BJ (cell line): Measurements from ENCODE around the gene SMIM13. TPM values are rescaled to one million over a fixed set of nuclear protein-coding genes. Genes with fewer than 3 reads are reported as not detected.

Experiments
- CTCF ChIA-PET: fragments of 350-600 bp; formaldehyde crosslinking; extraction: SDS; loops from one replicate; lab custom pipeline; 2021; ENCODE audit warnings: antibody characterized with exemption, inconsistent platforms; lab: Yijun Ruan, JAX
- POLR2A ChIA-PET: fragments of 300-600 bp; sonication (Branson Sonifier 250); formaldehyde crosslinking; extraction: SDS; loops from one replicate; lab custom pipeline; 2021; ENCODE audit warnings: antibody characterized with exemption; lab: Charles Lee
- DNase-seq: peaks from one replicate; pipeline ENCODE4 v3.0.0-alpha.2; 2011; ENCODE audit warnings: low read depth
- H3K27me3 ChIP-seq: 2 replicates; pipeline ENCODE4 v1.6.0; 2011; ENCODE audit warnings: low read length; ENCODE audit not compliant: control insufficient read depth, insufficient read depth
- H3K36me3 ChIP-seq: 2 replicates; pipeline ENCODE4 v1.5.1; 2011; ENCODE audit warnings: low read length; ENCODE audit not compliant: control insufficient read depth, insufficient read depth
- H3K4me3 ChIP-seq: 2 replicates; pipeline ENCODE4 v1.5.1; 2011; ENCODE audit warnings: low read depth, mild to moderate bottlenecking, control low read depth, low read length
- polyA plus RNA-seq: library from polyadenylated mRNA; depleted of rRNA; stranded (reverse); fragments of >200 nt; gene quantifications from 2 replicates; pipeline ENCODE4 v1.2.3, GENCODE V29; 2011
- TF ChIP-seq, protein P1 (sequence below): IDR thresholded peaks from 2 replicates; pipeline ENCODE4 v1.5.1; 2011; ENCODE audit warnings: low read depth, mild to moderate bottlenecking, control low read depth, inconsistent platforms, low read length, moderate library complexity; ENCODE audit not compliant: insufficient read depth

Gene SMIM13
- polyA plus RNA-seq, 1 experiment, result 3.0 TPM

DNA sequence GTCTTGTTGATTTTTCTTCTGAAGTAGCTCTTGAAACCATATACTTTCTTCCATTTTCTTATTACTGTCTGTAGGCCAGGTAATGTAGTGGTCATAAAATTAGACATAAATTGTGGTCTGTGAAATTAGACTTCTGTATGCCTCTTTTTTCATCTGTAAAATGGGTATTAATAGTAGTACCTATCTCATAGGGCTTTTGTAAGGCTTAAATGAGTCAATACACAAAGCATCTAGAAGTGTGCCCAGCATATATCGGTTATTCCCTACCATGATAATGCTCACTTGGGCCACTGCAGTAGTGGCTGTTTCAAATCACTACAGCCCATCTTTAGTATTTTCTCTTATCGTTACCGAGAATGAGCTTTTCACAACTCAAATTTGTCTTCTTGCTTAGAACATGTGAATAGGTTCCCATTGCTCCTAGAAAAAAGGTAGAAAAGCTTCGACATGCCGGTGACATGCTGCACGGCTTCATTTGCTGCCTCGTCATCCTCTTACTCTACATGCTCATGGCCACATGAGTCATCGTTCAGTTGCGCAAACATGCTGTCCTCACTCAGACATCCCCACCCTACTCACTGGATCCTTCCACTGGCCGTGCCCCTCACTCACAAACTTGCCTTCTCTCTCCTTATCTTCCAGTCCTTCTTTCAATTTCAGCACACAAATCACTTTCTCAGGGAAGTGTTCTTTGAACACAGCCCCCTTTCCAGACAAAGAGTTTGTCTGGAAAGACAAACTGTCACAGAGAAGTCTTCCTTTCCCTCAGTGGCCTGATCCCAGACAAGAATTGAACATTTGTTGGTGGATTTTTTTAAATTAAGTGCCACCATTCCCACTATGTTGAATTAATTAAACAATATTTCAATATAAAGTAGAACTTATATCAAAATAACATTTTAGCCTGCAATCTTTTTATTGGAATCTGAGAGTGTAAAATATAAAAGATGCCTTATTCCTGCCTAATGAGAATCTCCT, 50.0 kb downstream of the SMIM13 start:
- H3K4me3 ChIP-seq, result no peak overlapping the region
- POLR2A ChIA-PET, result no interaction called here
- CTCF ChIA-PET, result interaction anchor here (0.7 to 3.9 kb wide), 14 partner anchors 12 to 358 kb away, joined by 3 to 45 read pairs (median 4); no protein-coding TSS in a partner anchor
- TF ChIP-seq, protein P1, sequence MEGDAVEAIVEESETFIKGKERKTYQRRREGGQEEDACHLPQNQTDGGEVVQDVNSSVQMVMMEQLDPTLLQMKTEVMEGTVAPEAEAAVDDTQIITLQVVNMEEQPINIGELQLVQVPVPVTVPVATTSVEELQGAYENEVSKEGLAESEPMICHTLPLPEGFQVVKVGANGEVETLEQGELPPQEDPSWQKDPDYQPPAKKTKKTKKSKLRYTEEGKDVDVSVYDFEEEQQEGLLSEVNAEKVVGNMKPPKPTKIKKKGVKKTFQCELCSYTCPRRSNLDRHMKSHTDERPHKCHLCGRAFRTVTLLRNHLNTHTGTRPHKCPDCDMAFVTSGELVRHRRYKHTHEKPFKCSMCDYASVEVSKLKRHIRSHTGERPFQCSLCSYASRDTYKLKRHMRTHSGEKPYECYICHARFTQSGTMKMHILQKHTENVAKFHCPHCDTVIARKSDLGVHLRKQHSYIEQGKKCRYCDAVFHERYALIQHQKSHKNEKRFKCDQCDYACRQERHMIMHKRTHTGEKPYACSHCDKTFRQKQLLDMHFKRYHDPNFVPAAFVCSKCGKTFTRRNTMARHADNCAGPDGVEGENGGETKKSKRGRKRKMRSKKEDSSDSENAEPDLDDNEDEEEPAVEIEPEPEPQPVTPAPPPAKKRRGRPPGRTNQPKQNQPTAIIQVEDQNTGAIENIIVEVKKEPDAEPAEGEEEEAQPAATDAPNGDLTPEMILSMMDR, result no peak
- no peaks in the 10 kb centered on the region for H3K36me3 ChIP-seq
- H3K27me3 ChIP-seq, result no peaks in the 10 kb centered on the region
- peak; percentile 43 for DNase-seq

DNA sequence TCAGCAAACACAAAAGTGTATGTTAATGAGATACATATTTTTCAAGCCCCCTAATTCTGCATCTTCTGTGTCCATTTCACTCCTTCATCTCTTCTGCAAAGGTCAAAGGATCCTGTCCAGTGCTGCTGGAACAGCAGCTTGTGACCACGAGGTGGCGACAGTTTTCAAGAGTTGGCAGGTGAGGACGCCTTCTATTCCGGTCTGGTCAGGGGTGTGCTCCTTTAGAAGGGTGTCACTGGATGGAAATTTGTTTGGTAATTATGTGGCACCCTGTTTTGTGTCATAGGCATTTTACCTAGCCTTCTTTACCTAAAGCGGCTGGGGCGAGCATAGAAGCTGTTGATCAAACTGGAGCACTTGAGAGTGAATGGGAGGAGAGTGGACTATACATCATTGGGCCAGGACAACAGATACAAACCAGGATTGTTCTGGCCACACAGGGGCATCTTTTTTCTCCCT, 50.8 kb downstream of the SMIM13 start:
- ChIA-PET POLR2A (no interaction called here), CTCF (interaction anchor here (0.7 to 3.9 kb wide), 13 partner anchors 8 to 354 kb away, joined by 3 to 45 read pairs (median 4); no protein-coding TSS in a partner anchor)
- H3K4me3 ChIP-seq, result no peak overlapping the region
- TF ChIP-seq, protein P1, result peak; percentile 88
- no peak for DNase-seq
- no peaks in the 10 kb centered on the region for H3K27me3 ChIP-seq
- no peaks in the 10 kb centered on the region for H3K36me3 ChIP-seq

DNA sequence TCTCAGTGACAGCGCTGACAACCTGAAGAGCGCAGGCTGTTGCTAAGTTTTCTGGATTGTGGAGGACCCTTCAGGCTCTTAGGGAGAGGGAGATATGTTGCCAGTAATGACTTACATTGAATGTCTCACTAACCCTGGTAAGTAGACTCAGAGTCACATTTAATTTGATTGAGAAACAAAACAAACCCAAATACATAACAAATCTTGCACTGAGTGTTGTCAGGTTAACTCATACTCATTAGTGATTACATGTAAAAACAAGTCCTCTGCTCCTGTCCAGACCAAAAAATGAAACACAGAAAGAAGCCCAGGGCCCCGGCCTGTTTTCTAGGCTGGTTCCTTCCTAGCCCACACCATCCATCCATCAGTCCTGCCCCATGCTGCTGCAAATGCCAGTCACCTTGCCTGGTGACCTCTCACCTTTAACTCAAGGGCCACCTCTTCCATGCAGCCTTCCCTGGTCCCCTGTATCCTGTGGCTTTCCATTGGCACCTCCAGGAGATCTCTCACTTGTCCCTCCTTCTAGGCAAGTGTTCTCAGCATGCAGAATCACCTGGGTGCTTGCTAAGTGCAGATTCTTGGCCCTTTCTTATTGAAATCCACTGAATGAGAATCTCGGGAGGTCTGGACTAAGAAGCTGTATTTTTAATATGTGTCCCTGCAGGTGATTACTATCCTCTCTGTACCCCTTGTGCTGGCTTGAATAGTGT, 52.6 kb downstream of the SMIM13 start:
- DNase-seq, result no peak
- TF ChIP-seq, protein P1, result no peak
- Histone ChIP-seq H3K4me3 (no peak overlapping the region), H3K36me3 (no peaks in the 10 kb centered on the region), H3K27me3 (no peaks in the 10 kb centered on the region)
- CTCF ChIA-PET, result interaction anchor here (3.9 kb wide), 1 partner anchor 349 kb away, joined by 45 read pairs; no protein-coding TSS in a partner anchor
- POLR2A ChIA-PET, result no interaction called here

DNA sequence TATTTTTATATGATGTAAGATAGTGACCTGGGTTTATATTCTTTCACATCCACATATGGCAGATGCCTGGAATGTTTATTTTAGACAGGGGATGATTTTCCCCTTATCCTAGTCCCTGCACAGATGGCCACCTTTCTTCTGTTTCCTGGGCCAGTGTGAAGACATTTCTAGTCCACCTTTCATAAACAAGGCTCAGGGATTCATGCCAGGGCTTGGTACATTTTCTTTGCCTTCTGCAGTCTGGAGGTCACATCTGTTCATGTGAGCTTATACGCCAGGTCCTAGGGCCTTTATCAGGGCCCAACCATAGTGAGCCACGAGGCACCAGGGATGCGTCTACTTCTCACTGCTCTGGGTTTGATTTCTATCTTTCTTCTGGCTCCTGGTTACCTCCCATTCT, 55.9 kb downstream of the SMIM13 start:
- CTCF ChIA-PET, result interaction anchor here (0.7 to 1.2 kb wide), 2 partner anchors 9 to 22 kb away, joined by 3 to 4 read pairs; no protein-coding TSS in a partner anchor
- Histone ChIP-seq H3K27me3 (no peaks in the 10 kb centered on the region), H3K36me3 (no peaks in the 10 kb centered on the region), H3K4me3 (no peak overlapping the region)
- POLR2A ChIA-PET, result no interaction called here
- no peak for DNase-seq
- TF ChIP-seq, protein P1, result no peak
